ENCODE results near the gene DIAPH3. TPM values are rescaled to one million over a fixed set of nuclear protein-coding genes. Genes with fewer than 3 reads are reported as not detected.

DIAPH3 gene
- total RNA-seq, 1 experiment from 2014 or later = 27.6 TPM

GRCh38 chr13:59689057-59689456 is 474.7 kb downstream of the DIAPH3 start:
- peak; percentile 91 for ATAC-seq
- Mint-ChIP-seq H3K27me3 (ENCODE audit: low read depth) (no peaks in the 10 kb centered on the region), H3K27ac (peak overlapping the region; percentile 37; the same call in 1 of the 2 replicates), H3K4me3 (no peak overlapping the region), H3K9me3 (no peaks in the 10 kb centered on the region), H3K36me3 (no peaks in the 10 kb centered on the region), H3K4me1 (peaks cover 56% of the 10 kb centered on the region)
- CTCF ChIA-PET = interaction anchor here (1.2 kb wide), 1 partner anchor 9 kb away, joined by 7 read pairs; no protein-coding TSS in a partner anchor
- POLR2A ChIA-PET = interaction anchor here (0.6 kb wide), 1 partner anchor 79 kb away, joined by 3 read pairs; no protein-coding TSS in a partner anchor
- DNase-seq (ENCODE audit: low spot score) = peak; percentile 22
- TF ChIP-seq ZNF423 (CRISPR knock-in tag; IDR thresholded peaks at IDR 0.05) = peak; percentile 91
- TF ChIP-seq MXD4 (CRISPR knock-in tag; IDR thresholded peaks at IDR 0.05; ENCODE audit: borderline replicate concordance) = no peak

GRCh38 chr13:59686798-59687394 is 476.8 kb downstream of the DIAPH3 start:
- H3K27me3 Mint-ChIP-seq (ENCODE audit: low read depth) = no peaks in the 10 kb centered on the region
- H3K9me3 Mint-ChIP-seq = no peaks in the 10 kb centered on the region
- H3K36me3 Mint-ChIP-seq = no peaks in the 10 kb centered on the region
- no peak overlapping the region for H3K27ac Mint-ChIP-seq
- H3K4me3 Mint-ChIP-seq = no peak overlapping the region
- no peak for DNase-seq (ENCODE audit: low spot score)
- TF ChIP-seq ZNF219 (CRISPR knock-in tag; IDR thresholded peaks at IDR 0.05; ENCODE audit: borderline replicate concordance) (no peak), NR1H2 (CRISPR knock-in tag; IDR thresholded peaks at IDR 0.05) (no peak)
- H3K4me1 Mint-ChIP-seq = peaks cover 56% of the 10 kb centered on the region
- CTCF ChIA-PET = interaction anchor here (1.0 kb wide), 2 partner anchors 85 to 220 kb away, joined by 3 to 4 read pairs; no protein-coding TSS in a partner anchor
- POLR2A ChIA-PET = interaction anchor here (0.6 kb wide), 1 partner anchor 556 kb away, joined by 5 read pairs; no protein-coding TSS in a partner anchor
- peak; percentile 48 for ATAC-seq

- Mint-ChIP-seq H3K27ac (no peak overlapping the region), H3K36me3 (no peaks in the 10 kb centered on the region)
- CTCF ChIA-PET = no interaction called here
These were observed 479.6 kb downstream of the DIAPH3 start for GRCh38 chr13:59684105-59684504.

More at GRCh38 chr13:59684105-59684504, 479.6 kb downstream of the DIAPH3 start:
- no peak for ATAC-seq
- Mint-ChIP-seq H3K9me3 (no peaks in the 10 kb centered on the region), H3K27me3 (ENCODE audit: low read depth) (no peaks in the 10 kb centered on the region), H3K4me1 (peaks cover 46% of the 10 kb centered on the region), H3K4me3 (no peak overlapping the region)
- no peak for DNase-seq (ENCODE audit: low spot score)
- POLR2A ChIA-PET = no interaction called here
- TF ChIP-seq CREM (CRISPR knock-in tag; IDR thresholded peaks at IDR 0.05) (no peak), TP53 (CRISPR knock-in tag; IDR thresholded peaks at IDR 0.05) (no peak), RELA (CRISPR knock-in tag; IDR thresholded peaks at IDR 0.05; ENCODE audit: borderline replicate concordance) (no peak), KAT7 (CRISPR knock-in tag; IDR thresholded peaks at IDR 0.05; ENCODE audit: borderline replicate concordance) (no peak), ATF6 (CRISPR knock-in tag; IDR thresholded peaks at IDR 0.05) (no peak), ZNF671 (CRISPR knock-in tag; IDR thresholded peaks at IDR 0.05) (no peak), ZNF232 (CRISPR knock-in tag; IDR thresholded peaks at IDR 0.05) (no peak), CREB1 (CRISPR knock-in tag; IDR thresholded peaks at IDR 0.05) (no peak), MXD4 (CRISPR knock-in tag; IDR thresholded peaks at IDR 0.05; ENCODE audit: borderline replicate concordance) (no peak), ETV6 (CRISPR knock-in tag; IDR thresholded peaks at IDR 0.05) (no peak), MLX (CRISPR knock-in tag; IDR thresholded peaks at IDR 0.05) (no peak), ZNF396 (CRISPR knock-in tag; IDR thresholded peaks at IDR 0.05; ENCODE audit: borderline replicate concordance) (no peak), NFYB (CRISPR knock-in tag; conservative IDR thresholded peaks at IDR 0.05; ENCODE audit: low read depth) (no peak), ZNF219 (CRISPR knock-in tag; IDR thresholded peaks at IDR 0.05; ENCODE audit: borderline replicate concordance) (no peak), HMGXB4 (CRISPR knock-in tag; IDR thresholded peaks at IDR 0.05) (no peak), OVOL2 (CRISPR knock-in tag; IDR thresholded peaks at IDR 0.05; ENCODE audit: borderline replicate concordance) (no peak)
- TF ChIP-seq, protein P1, sequence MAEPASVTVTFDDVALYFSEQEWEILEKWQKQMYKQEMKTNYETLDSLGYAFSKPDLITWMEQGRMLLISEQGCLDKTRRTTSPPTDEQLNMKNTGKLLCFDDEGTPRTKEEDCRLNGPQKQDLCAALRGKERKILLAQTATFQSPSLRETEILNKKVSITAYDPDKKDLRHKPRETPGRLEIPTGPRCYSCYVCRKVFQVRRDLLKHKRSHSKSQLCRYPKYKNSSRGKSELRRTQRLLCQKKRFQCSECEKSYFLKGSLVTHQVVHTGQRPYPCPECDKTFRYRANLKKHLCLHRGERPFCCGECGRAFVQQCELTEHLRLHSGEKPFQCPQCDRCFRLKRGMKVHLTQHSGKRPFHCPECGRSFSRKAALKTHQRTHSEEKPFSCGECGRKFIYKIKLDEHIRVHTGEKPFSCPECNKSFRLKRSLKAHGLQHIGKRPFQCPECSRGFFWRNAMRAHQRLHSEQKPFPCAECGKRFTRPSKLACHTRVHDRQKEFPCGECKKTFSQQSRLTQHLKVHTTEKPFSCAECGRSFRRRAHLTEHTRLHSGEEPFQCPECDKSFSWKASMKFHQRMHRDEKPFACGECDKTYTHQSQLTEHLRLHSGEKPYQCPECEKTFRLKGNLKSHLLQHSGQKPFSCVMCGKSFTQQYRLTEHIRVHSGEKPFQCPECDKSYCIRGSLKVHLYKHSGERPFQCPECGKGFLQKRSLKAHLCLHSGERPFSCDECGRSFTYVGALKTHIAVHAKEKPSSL (CRISPR knock-in tag; conservative IDR thresholded peaks at IDR 0.05) = no peak
- TF ChIP-seq, protein P2, sequence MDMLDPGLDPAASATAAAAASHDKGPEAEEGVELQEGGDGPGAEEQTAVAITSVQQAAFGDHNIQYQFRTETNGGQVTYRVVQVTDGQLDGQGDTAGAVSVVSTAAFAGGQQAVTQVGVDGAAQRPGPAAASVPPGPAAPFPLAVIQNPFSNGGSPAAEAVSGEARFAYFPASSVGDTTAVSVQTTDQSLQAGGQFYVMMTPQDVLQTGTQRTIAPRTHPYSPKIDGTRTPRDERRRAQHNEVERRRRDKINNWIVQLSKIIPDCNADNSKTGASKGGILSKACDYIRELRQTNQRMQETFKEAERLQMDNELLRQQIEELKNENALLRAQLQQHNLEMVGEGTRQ (CRISPR knock-in tag; IDR thresholded peaks at IDR 0.05) = no peak
- TF ChIP-seq, protein P3, sequence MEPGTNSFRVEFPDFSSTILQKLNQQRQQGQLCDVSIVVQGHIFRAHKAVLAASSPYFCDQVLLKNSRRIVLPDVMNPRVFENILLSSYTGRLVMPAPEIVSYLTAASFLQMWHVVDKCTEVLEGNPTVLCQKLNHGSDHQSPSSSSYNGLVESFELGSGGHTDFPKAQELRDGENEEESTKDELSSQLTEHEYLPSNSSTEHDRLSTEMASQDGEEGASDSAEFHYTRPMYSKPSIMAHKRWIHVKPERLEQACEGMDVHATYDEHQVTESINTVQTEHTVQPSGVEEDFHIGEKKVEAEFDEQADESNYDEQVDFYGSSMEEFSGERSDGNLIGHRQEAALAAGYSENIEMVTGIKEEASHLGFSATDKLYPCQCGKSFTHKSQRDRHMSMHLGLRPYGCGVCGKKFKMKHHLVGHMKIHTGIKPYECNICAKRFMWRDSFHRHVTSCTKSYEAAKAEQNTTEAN (CRISPR knock-in tag; IDR thresholded peaks at IDR 0.05) = no peak

Data from WTC11 (cell line).